GM10266 (cell line): ENCODE measurements around the gene CLSTN1.
"Not testable (repeated sequence)": the region's sequence is repeated elsewhere in the genome, so short reads cannot be mapped to it uniquely, and the experiment has no call there.

Experiments used
- DNase-seq: peaks from one replicate; pipeline ENCODE4 v3.0.0; 2012; ENCODE audit errors: extremely low spot score
- CTCF ChIP-seq: IDR thresholded peaks from 2 replicates; pipeline ENCODE4 v1.5.1; 2012; ENCODE audit warnings: mild to moderate bottlenecking, low read depth; ENCODE audit not compliant: control insufficient read depth, insufficient read depth; ENCODE audit errors: missing control alignments

CLSTN1 gene

GRCh38 chr1:9716404-9717192, 107.2 kb downstream of the CLSTN1 start:
- no peak for TF ChIP-seq CTCF

GRCh38 chr1:9715536-9716226, 108.1 kb downstream of the CLSTN1 start:
- TF ChIP-seq CTCF, result no peak
- DNase-seq, result no peak

More at GRCh38 chr1:9716404-9717192, 107.2 kb downstream of the CLSTN1 start:
- DNase-seq, result no peak

GRCh38 chr1:9714257-9714718, 109.5 kb downstream of the CLSTN1 start:
- TF ChIP-seq CTCF, result no peak
- DNase-seq, result no peak

- DNase-seq, result not testable (repeated sequence)
Measured at GRCh38 chr1:9712767-9713166, 111.0 kb downstream of the CLSTN1 start.

- TF ChIP-seq CTCF, result no peak
- DNase-seq, result no peak
Measured at GRCh38 chr1:9711466-9712020, 112.2 kb downstream of the CLSTN1 start.

GRCh38 chr1:9710037-9710436, 113.7 kb downstream of the CLSTN1 start:
- DNase-seq, result no peak
- TF ChIP-seq CTCF, result no peak

GRCh38 chr1:9706178-9706577, 117.6 kb downstream of the CLSTN1 start:
- no peak for TF ChIP-seq CTCF
- no peak for DNase-seq
